ENCODE measurements around the gene TNK1.

DNA sequence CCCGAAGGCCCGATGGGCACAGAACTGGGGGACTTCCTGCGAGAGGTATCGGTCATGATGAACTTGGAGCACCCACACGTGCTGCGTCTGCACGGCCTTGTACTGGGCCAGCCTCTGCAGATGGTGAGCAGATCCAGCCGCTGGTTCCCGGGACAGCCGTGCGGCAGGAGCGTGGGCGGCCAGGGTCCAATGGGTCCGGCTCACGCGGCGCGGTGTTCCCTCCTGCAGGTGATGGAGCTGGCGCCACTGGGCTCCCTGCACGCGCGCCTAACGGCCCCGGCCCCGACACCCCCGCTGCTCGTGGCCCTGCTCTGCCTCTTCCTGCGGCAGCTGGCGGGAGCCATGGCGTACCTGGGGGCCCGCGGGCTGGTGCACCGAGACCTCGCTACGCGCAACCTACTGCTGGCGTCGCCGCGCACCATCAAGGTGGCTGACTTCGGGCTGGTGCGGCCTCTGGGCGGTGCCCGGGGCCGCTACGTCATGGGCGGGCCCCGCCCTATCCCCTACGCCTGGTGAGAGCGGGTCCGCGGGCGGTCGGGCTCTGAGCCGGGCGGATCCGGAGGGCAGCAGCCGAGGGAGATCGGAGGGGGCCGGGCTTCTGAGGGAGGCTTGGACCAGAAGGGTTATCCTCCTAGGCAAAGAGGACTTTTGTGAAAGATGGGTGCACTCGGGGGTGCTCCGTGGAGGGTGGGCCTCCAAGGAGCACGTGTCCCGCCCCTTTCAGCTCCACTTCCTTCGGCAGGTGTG, 3.0 kb downstream of the TNK1 start:
- TF ChIP-seq POLR2A (IDR thresholded peaks at IDR 0.05; ENCODE audit: low read depth, low read length), result no peak
- TF ChIP-seq POLR2AphosphoS5 (IDR thresholded peaks at IDR 0.05; ENCODE audit: low read depth, low read length), result no peak
- no peak for TF ChIP-seq TAF1 (IDR thresholded peaks at IDR 0.05; ENCODE audit: low read depth, low read length)
- TF ChIP-seq SPI1 (IDR thresholded peaks at IDR 0.05; ENCODE audit: low read depth, low read length), result no peak
- no peak for TF ChIP-seq POU2F2 (IDR thresholded peaks at IDR 0.05; ENCODE audit: low read depth, low read length)
- no peak for TF ChIP-seq PAX5 (IDR thresholded peaks at IDR 0.05; ENCODE audit: insufficient read depth, low read length, severe bottlenecking)

Data from GM12891 (cell line).